K562 (cell line): ENCODE results near the gene BNIP5. TPM values are rescaled to one million over a fixed set of nuclear protein-coding genes. Genes with fewer than 3 reads are reported as not detected.

Experiments
- ATAC-seq: fragments of 200-7000 bp; cut with Tn5 transposase; 3 replicates; pipeline ENCODE4 v1.9.1; 2020; ENCODE audit warnings: moderate library complexity
- BruUV-seq: library from RNA; stranded (reverse); fragments of 400-500 nt; replicated peaks from 2 replicates; lab custom pipeline; 2021; lab: Mats Ljungman, UMichigan
- CTCF ChIA-PET: fragments of 300-600 bp; formaldehyde crosslinking; extraction: SDS; loops from one replicate; lab custom pipeline; 2021; ENCODE audit warnings: low intra/inter-chr PET ratio; lab: Yijun Ruan, JAX
- POLR2A ChIA-PET: fragments of 300-600, 350-650 bp; sonication (Branson Sonifier 250); formaldehyde crosslinking; extraction: SDS; loops from one replicate; lab custom pipeline; 2021; ENCODE audit warnings: antibody characterized with exemption, inconsistent platforms; lab: Yijun Ruan, JAX
- DNase-seq, 4 experiments: peaks; one replicate each; pipeline versions ENCODE4 v3.0.0 to v3.0.0-alpha.2; 2011 to 2018; ENCODE audit warnings: low spot score in 3 of 4, mixed read lengths in 3 of 4; ENCODE audit errors: extremely low read depth in 1 of 4
- FAIRE-seq: peaks from 2 replicates; lab custom pipeline; 2011; peaks lifted over from hg19 to GRCh38; lab: Jason Lieb, UNC
- H2AFZ ChIP-seq: 2 replicates; pipeline ENCODE4 v1.6.0; 2011; ENCODE audit warnings: low read depth, low read length, control low read depth, inconsistent platforms
- H3K27ac ChIP-seq: fragments of 200-600 bp; 3 replicates; pipeline ENCODE4 v1.8.0; 2011; ENCODE audit warnings: low read depth, mild to moderate bottlenecking, control low read depth, inconsistent platforms, low read length, moderate library complexity, mixed read lengths; ENCODE audit errors: extremely low read depth
- H3K27me3 ChIP-seq, 2 experiments: fragments of 300-600 bp in 1 of 2; 2 replicates in 1 of 2; 3 replicates in 1 of 2; pipeline versions ENCODE4 v1.6.0 to v1.8.0; 2011; ENCODE audit warnings: inconsistent platforms in 2 of 2, low read length in 2 of 2, mild to moderate bottlenecking in 1 of 2, mixed read lengths in 1 of 2, moderate library complexity in 1 of 2; ENCODE audit not compliant: control insufficient read depth in 2 of 2, insufficient read depth in 2 of 2
- H3K36me3 ChIP-seq: fragments of 300-600 bp; 3 replicates; pipeline ENCODE4 v1.8.0; 2011; ENCODE audit warnings: mild to moderate bottlenecking, low read length, inconsistent platforms; ENCODE audit not compliant: control insufficient read depth, insufficient read depth
- H3K4me1 ChIP-seq, 2 experiments: fragments of 200-600 bp in 1 of 2; replicated peaks in 1 of 2; 2 replicates in 1 of 2; 3 replicates in 1 of 2; pipeline versions ENCODE4 v1.5.1 to v1.8.0; 2011; ENCODE audit warnings: inconsistent platforms in 2 of 2, low read length in 2 of 2, mild to moderate bottlenecking in 1 of 2, mixed read lengths in 1 of 2, moderate library complexity in 1 of 2; ENCODE audit not compliant: control insufficient read depth in 2 of 2, insufficient read depth in 2 of 2
- H3K4me2 ChIP-seq: 2 replicates; pipeline ENCODE4 v1.6.1; 2011; ENCODE audit warnings: low read length, control low read depth, inconsistent platforms, mixed read lengths; ENCODE audit not compliant: insufficient read depth
- H3K4me3 ChIP-seq: fragments of 200-600 bp; sonication (generic), shearing (Covaris generic); 2 replicates; pipeline ENCODE4 v1.5.1; 2016; ENCODE audit warnings: control low read depth, inconsistent platforms
- H3K79me2 ChIP-seq: fragments of 200-600 bp; 3 replicates; pipeline ENCODE4 v1.8.0; 2011; ENCODE audit warnings: low read length, inconsistent platforms; ENCODE audit not compliant: control insufficient read depth, insufficient read depth
- H3K9ac ChIP-seq, 2 experiments: 2 replicates each; pipeline versions ENCODE4 v1.6.0 to v1.6.1; 2011; ENCODE audit warnings: low read depth in 2 of 2, low read length in 2 of 2, control low read depth in 1 of 2, inconsistent platforms in 1 of 2, mild to moderate bottlenecking in 1 of 2, mixed read lengths in 1 of 2; ENCODE audit not compliant: insufficient read depth in 1 of 2
- H3K9me1 ChIP-seq: one replicate; pipeline ENCODE4 v1.6.0; 2011; ENCODE audit warnings: inconsistent platforms, mild to moderate bottlenecking, low read length, moderate library complexity; ENCODE audit not compliant: control insufficient read depth, insufficient read depth
- H3K9me3 ChIP-seq: replicated peaks from 2 replicates; pipeline ENCODE4 v1.5.1; 2011; ENCODE audit warnings: low read depth, low read length, inconsistent platforms; ENCODE audit not compliant: control insufficient read depth, insufficient read depth
- H4K20me1 ChIP-seq: replicated peaks from 2 replicates; pipeline ENCODE4 v1.6.1; 2011; ENCODE audit warnings: low read length, inconsistent platforms, mixed read lengths; ENCODE audit not compliant: control insufficient read depth, insufficient read depth
- ARNT ChIP-seq, 2 experiments: fragments of 450-650 bp; IDR thresholded peaks; 2 replicates each; pipeline ENCODE4 v1.6.1; 2016; ENCODE audit warnings: mild to moderate bottlenecking in 1 of 2
- RBM25 ChIP-seq: fragments of 200-400 bp; formaldehyde crosslinking; IDR thresholded peaks from 2 replicates; pipeline ENCODE4 v1.6.1; 2018; ENCODE audit warnings: low read length, low read depth, moderate library complexity; ENCODE audit not compliant: severe bottlenecking
- WGBS: fragments of 100-300 bp; shearing (Covaris generic); methylation state at CpG from one replicate; pipeline ENCODE4 v1.1.6; 2016; ENCODE audit warnings: low coverage, mixed read lengths; ENCODE audit not compliant: insufficient coverage; ENCODE audit errors: missing lambda C conversion rate; 5-methylcytosine and 5-hydroxymethylcytosine counted together
- in situ Hi-C: fragments of 300-500 bp; cut with MboI; formaldehyde crosslinking; loops from 4 replicates; pipeline ENCODE4 v1.15.0; 2018; ENCODE audit warnings: inconsistent platforms, mixed read lengths
- intact Hi-C: fragments of 100-400 bp; cut with micrococcal nuclease; formaldehyde crosslinking; loops from 2 replicates; pipeline ENCODE4 v1.14.2; 2022
- polyA plus RNA-seq, 8 experiments: library from polyadenylated mRNA; depleted of rRNA in 4 of 8; stranded (reverse) in 5 of 8; unstranded in 3 of 8; fragments of >200 nt; fragmentation: Nextera tagmentation in 2 of 8; fragmentation: Illumina TruSeq in 1 of 8; extraction: Ambion mirVana in 2 of 8; extraction: Trizol in 1 of 8; gene quantifications; 2 replicates each; pipeline versions ENCODE4 v1.2.1 to v1.2.3, GENCODE V29; 2011 to 2014; ENCODE audit warnings: inconsistent platforms in 1 of 8, missing spikeins in 1 of 8
- total RNA-seq, 7 experiments: library from RNA; depleted of rRNA in 6 of 7; stranded (reverse); fragments of >200 nt in 6 of 7; fragmentation: Illumina TruSeq in 2 of 7; extraction: Trizol in 2 of 7; gene quantifications; 2 replicates each; pipeline versions ENCODE4 v1.2.1 to v1.2.3, GENCODE V29; 2011 to 2021; ENCODE audit warnings: low replicate concordance in 1 of 7

The BNIP5 gene
- total and polyA plus RNA-seq, 9 of the 15 experiments (the other 6 are each of a cell fraction or from before 2014, with no cell fraction given), result not detected

DNA sequence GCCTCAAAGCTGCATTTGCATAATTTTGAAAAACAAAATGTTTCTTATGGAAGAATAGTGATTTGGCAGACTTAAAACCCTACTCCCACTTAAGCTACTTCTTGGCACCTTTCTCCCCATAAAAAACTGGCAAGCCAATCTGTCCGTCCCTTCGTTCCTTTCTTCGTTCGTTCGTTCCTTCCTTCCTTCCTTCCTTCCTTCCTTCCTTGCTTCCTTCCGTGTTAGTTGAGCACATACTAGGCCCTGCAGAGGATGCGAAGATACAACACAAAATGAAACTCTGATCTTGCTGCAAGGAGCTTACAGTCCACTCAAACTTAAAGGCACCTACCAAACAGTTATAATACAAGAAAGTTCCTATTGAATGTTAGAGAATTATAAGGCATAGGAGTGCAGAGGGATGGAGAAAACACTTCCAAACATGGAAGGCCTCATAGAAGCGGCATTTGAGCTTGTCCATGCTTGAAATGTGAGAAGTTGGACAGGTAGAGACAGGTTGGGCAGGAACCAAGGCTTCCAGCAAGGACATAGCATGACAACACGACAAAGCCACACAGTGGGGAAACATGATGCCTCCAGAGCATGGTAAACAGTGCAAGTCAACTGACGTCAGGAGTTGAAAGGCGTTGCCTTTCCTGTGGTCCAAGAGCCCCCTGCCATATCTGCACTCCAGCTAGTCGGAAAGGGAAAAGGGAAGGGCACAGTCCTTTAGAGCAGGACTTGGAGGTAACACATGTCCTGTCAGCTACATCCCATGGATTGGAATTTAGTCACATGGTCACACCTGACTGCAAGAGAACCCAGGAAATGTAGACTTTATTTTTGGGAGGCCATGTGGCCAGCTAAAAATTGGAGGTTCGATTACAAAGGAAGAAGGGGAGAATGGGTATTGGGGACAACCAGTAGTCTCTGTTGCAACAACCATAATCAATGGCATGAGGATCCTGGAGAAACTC, 59.8 kb downstream of the BNIP5 start:
- POLR2A ChIA-PET, result interaction anchor here (0.7 kb wide), 1 partner anchor 26 kb away, joined by 3 read pairs; no protein-coding TSS in a partner anchor
- Histone ChIP-seq H3K4me3 (no peak overlapping the region), H3K4me2 (no peak overlapping the region), H3K9ac (no peak overlapping the region), H4K20me1 (0 out of 2 replicates have a peak, but pooled peaks cover 5% of the 10 kb centered on the region), H3K36me3 (no peaks in the 10 kb centered on the region), H3K4me1 (no peaks in the 10 kb centered on the region), H3K27me3 (peaks cover 44 to 74% of the 10 kb centered on the region in 2 experiments), H3K9me1 (no peaks in the 10 kb centered on the region), H3K9me3 (no peaks in the 10 kb centered on the region), H3K79me2 (no peaks in the 10 kb centered on the region), H3K27ac (no peak overlapping the region), H2AFZ (no peak overlapping the region)
- under 1% methylated on average over 13 of the region's 13 CpGs for WGBS
- in situ Hi-C loops (no loop called here), intact Hi-C loops (no loop called here)
- DNase-seq (no peak), FAIRE-seq (no peak), ATAC-seq (no peak)
- TF ChIP-seq ARNT (IDR thresholded peaks at IDR 0.05), result no peak
- TF ChIP-seq RBM25, result peak; percentile 46
- CTCF ChIA-PET, result no interaction called here
- no TSS peak for BruUV-seq
